Mesenteric fat pad (tissue), 1 donor: Measurements from ENCODE around the gene KCTD16. TPM values are rescaled to one million over a fixed set of nuclear protein-coding genes. Genes with fewer than 3 reads are reported as not detected.

ENCODE experiments used
- DNase-seq: peaks from one replicate; pipeline ENCODE4 v3.0.0-alpha.2; 2020; ENCODE audit warnings: low spot score
- total RNA-seq: library from RNA; stranded (reverse); fragmentation: NEBNext Ultra II Directional; extraction: Animal tissue kit (Norgen Biotek cat#: 25700); gene quantifications from one replicate; pipeline ENCODE4 v1.2.1, GENCODE V29; 2021
- donor health status: DM: yes; HTN: yes; CAD: no.

Gene KCTD16
- total RNA-seq, 1 donor from 2014 or later = 0.32 TPM

- DNase-seq = no peak
Measured at GRCh38 chr5:144162686-144163085, 8.0 kb upstream of the KCTD16 start.

- no peak for DNase-seq
Measured at GRCh38 chr5:144166696-144167095, 4.0 kb upstream of the KCTD16 start.

- no peak for DNase-seq
Measured at GRCh38 chr5:144167998-144168397, 2.7 kb upstream of the KCTD16 start.

GRCh38 chr5:144169904-144170275 is 783 bp upstream of the KCTD16 start:
- no peak for DNase-seq

GRCh38 chr5:144173766-144174165 is 3.1 kb downstream of the KCTD16 start:
- no peak for DNase-seq

- DNase-seq = no peak
Measured at GRCh38 chr5:144177548-144177947, 6.9 kb downstream of the KCTD16 start.

GRCh38 chr5:144179226-144179625 is 8.6 kb downstream of the KCTD16 start:
- no peak for DNase-seq

- no peak for DNase-seq
Measured at GRCh38 chr5:144183254-144183889, 12.7 kb downstream of the KCTD16 start.

GRCh38 chr5:144187699-144188294 is 17.1 kb downstream of the KCTD16 start:
- DNase-seq = no peak

- DNase-seq = no peak
Measured at GRCh38 chr5:144189800-144190429, 19.2 kb downstream of the KCTD16 start.

GRCh38 chr5:144191531-144191930 is 20.9 kb downstream of the KCTD16 start:
- DNase-seq = no peak

- no peak for DNase-seq
Measured at GRCh38 chr5:144191998-144192397, 21.3 kb downstream of the KCTD16 start.

- no peak for DNase-seq
Measured at GRCh38 chr5:144192661-144193060, 22.0 kb downstream of the KCTD16 start.

- no peak for DNase-seq
Measured at GRCh38 chr5:144194144-144194543, 23.5 kb downstream of the KCTD16 start.

- no peak for DNase-seq
Measured at GRCh38 chr5:144195448-144195847, 24.8 kb downstream of the KCTD16 start.

GRCh38 chr5:144196612-144197011 is 25.9 kb downstream of the KCTD16 start:
- DNase-seq = no peak

- no peak for DNase-seq
Measured at GRCh38 chr5:144198386-144198785, 27.7 kb downstream of the KCTD16 start.

GRCh38 chr5:144201588-144201987 is 30.9 kb downstream of the KCTD16 start:
- DNase-seq = no peak

- DNase-seq = no peak
Measured at GRCh38 chr5:144202072-144202471, 31.4 kb downstream of the KCTD16 start.

- no peak for DNase-seq
Measured at GRCh38 chr5:144202726-144203125, 32.1 kb downstream of the KCTD16 start.

- DNase-seq = no peak
Measured at GRCh38 chr5:144203750-144204596, 33.3 kb downstream of the KCTD16 start.

GRCh38 chr5:144205141-144205551 is 34.5 kb downstream of the KCTD16 start:
- no peak for DNase-seq
